Measurements from ENCODE around the gene DOCK10.

The DOCK10 gene

GRCh38 chr2:224817676-224818075 is 224.6 kb downstream of the DOCK10 start:
- no peak for TF ChIP-seq CTCF (IDR thresholded peaks at IDR 0.05)
- Histone ChIP-seq H3K36me3 (no peaks in the 10 kb centered on the region), H3K27ac (no peak overlapping the region), H3K27me3 (no peaks in the 10 kb centered on the region), H3K9me3 (no peaks in the 10 kb centered on the region), H3K4me1 (ENCODE audit: control insufficient read depth in 1 of 2, insufficient read depth in 1 of 2, low read depth in 1 of 2, low read length in 1 of 2) (no peaks in the 10 kb centered on the region), H3K4me3 (ENCODE audit: low read depth in 1 of 2, low read length in 1 of 2) (no peak overlapping the region)

GRCh38 chr2:224816816-224817215 is 225.5 kb downstream of the DOCK10 start:
- no peak for TF ChIP-seq CTCF (IDR thresholded peaks at IDR 0.05)
- Histone ChIP-seq H3K27me3 (no peaks in the 10 kb centered on the region), H3K9me3 (no peaks in the 10 kb centered on the region), H3K36me3 (no peaks in the 10 kb centered on the region), H3K4me1 (ENCODE audit: control insufficient read depth in 1 of 2, insufficient read depth in 1 of 2, low read depth in 1 of 2, low read length in 1 of 2) (no peaks in the 10 kb centered on the region), H3K4me3 (ENCODE audit: low read depth in 1 of 2, low read length in 1 of 2) (no peak overlapping the region), H3K27ac (no peak overlapping the region)

- no peaks in the 10 kb centered on the region for H3K36me3 ChIP-seq
Measured at GRCh38 chr2:224813578-224813977, 228.7 kb downstream of the DOCK10 start.

GRCh38 chr2:224807153-224807964 is 234.9 kb downstream of the DOCK10 start:
- Histone ChIP-seq H3K4me1 (ENCODE audit: control insufficient read depth in 1 of 2, insufficient read depth in 1 of 2, low read depth in 1 of 2, low read length in 1 of 2) (no peaks in the 10 kb centered on the region), H3K27ac (no peak overlapping the region), H3K4me3 (ENCODE audit: low read depth in 1 of 2, low read length in 1 of 2) (no peak overlapping the region), H3K27me3 (no peaks in the 10 kb centered on the region), H3K9me3 (no peaks in the 10 kb centered on the region), H3K36me3 (peaks cover 12% of the 10 kb centered on the region)
- TF ChIP-seq CTCF (IDR thresholded peaks at IDR 0.05): no peak

More at GRCh38 chr2:224813578-224813977, 228.7 kb downstream of the DOCK10 start:
- H3K4me1 ChIP-seq (ENCODE audit: control insufficient read depth in 1 of 2, insufficient read depth in 1 of 2, low read depth in 1 of 2, low read length in 1 of 2): no peaks in the 10 kb centered on the region
- H3K27me3 ChIP-seq: no peaks in the 10 kb centered on the region
- H3K4me3 ChIP-seq (ENCODE audit: low read depth in 1 of 2, low read length in 1 of 2): no peak overlapping the region
- H3K27ac ChIP-seq: no peak overlapping the region
- no peaks in the 10 kb centered on the region for H3K9me3 ChIP-seq
- no peak for TF ChIP-seq CTCF (IDR thresholded peaks at IDR 0.05)

- H3K36me3 ChIP-seq: peaks cover 14% of the 10 kb centered on the region
- no peaks in the 10 kb centered on the region for H3K4me1 ChIP-seq (ENCODE audit: control insufficient read depth in 1 of 2, insufficient read depth in 1 of 2, low read depth in 1 of 2, low read length in 1 of 2)
Measured at GRCh38 chr2:224803930-224804329, 238.3 kb downstream of the DOCK10 start.

More at GRCh38 chr2:224803930-224804329, 238.3 kb downstream of the DOCK10 start:
- Histone ChIP-seq H3K9me3 (no peaks in the 10 kb centered on the region), H3K27me3 (no peaks in the 10 kb centered on the region), H3K4me3 (ENCODE audit: low read depth in 1 of 2, low read length in 1 of 2) (no peak overlapping the region), H3K27ac (no peak overlapping the region)
- TF ChIP-seq CTCF (IDR thresholded peaks at IDR 0.05): no peak

All from neutrophil (primary cell).